KMS-11 (cell line): ENCODE results near the gene ITPR2.

Experiments
- H2AFZ ChIP-seq: fragments of 200-600 bp; sonication (generic); 2 replicates; pipeline ENCODE4 v1.6.1; 2016; ENCODE audit warnings: antibody characterized with exemption, mixed run types, low read depth
- H3K27ac ChIP-seq: fragments of 200-600 bp; sonication (generic); 2 replicates; pipeline ENCODE4 v1.6.1; 2016; ENCODE audit warnings: mild to moderate bottlenecking, mixed run types
- H3K27me3 ChIP-seq: fragments of 200-600 bp; sonication (generic); 2 replicates; pipeline ENCODE4 v1.6.1; 2017; ENCODE audit warnings: mild to moderate bottlenecking, low read depth, mixed run types, moderate library complexity; ENCODE audit not compliant: insufficient read depth
- H3K36me3 ChIP-seq: fragments of 200-600 bp; sonication (generic); 2 replicates; pipeline ENCODE4 v1.6.1; 2017; ENCODE audit warnings: mild to moderate bottlenecking, mixed run types; ENCODE audit not compliant: insufficient read depth
- H3K4me1 ChIP-seq: fragments of 200-600 bp; sonication (generic); 2 replicates; pipeline ENCODE4 v1.6.1; 2016; ENCODE audit warnings: mild to moderate bottlenecking, low read depth, mixed run types; ENCODE audit not compliant: poor library complexity, severe bottlenecking
- H3K4me2 ChIP-seq: fragments of 200-600 bp; sonication (generic); 2 replicates; pipeline ENCODE4 v1.7.0; 2016; ENCODE audit warnings: mild to moderate bottlenecking, mixed run types
- H3K4me3 ChIP-seq: fragments of 200-600 bp; sonication (generic); IDR thresholded peaks from 2 replicates; pipeline ENCODE4 v1.6.1; 2017; ENCODE audit warnings: low read depth, low read length, mixed read lengths; ENCODE audit not compliant: insufficient read depth
- H3K79me2 ChIP-seq: fragments of 200-600 bp; sonication (generic); 2 replicates; pipeline ENCODE4 v1.6.1; 2016; ENCODE audit warnings: low read depth, mixed run types; ENCODE audit not compliant: insufficient read depth
- H3K9ac ChIP-seq: fragments of 200-600 bp; sonication (generic); 2 replicates; pipeline ENCODE4 v1.6.1; 2016; ENCODE audit warnings: mild to moderate bottlenecking, mixed run types
- H4K20me1 ChIP-seq: fragments of 200-600 bp; sonication (generic); 2 replicates; pipeline ENCODE4 v1.6.1; 2016; ENCODE audit warnings: mild to moderate bottlenecking, mixed run types; ENCODE audit not compliant: insufficient read depth
- TF ChIP-seq, protein P1 (sequence below): fragments of 200-600 bp; sonication (generic); conservative IDR thresholded peaks from 2 replicates; pipeline ENCODE4 v1.6.1; 2017; ENCODE audit warnings: low read depth, mild to moderate bottlenecking, antibody characterized with exemption, low read length, moderate library complexity, mixed read lengths

ITPR2 gene

DNA sequence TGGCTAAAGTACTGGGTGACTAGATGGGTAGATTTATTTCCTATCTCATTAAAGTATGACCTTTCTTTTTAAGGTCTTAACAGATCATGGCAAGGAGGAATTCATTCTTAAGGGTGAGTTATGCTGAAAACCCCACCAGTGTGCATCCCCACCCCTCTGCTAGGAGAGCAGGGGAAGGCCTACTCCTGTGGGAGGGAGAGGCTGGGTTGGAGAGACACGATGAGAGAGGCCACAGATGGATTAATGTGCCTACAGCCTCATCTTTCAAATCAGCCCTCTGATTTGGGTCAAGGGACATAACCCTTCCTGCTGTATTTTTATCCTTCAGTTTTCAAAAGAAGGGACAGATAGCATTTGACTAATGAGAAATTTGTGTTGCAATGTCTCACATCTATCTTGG lies 452.1 kb downstream of the ITPR2 start:
- Histone ChIP-seq H3K4me3 (no peak overlapping the region), H3K9ac (no peak overlapping the region), H2AFZ (no peak overlapping the region), H3K27me3 (no peaks in the 10 kb centered on the region), H4K20me1 (no peaks in the 10 kb centered on the region), H3K36me3 (no peaks in the 10 kb centered on the region), H3K79me2 (no peaks in the 10 kb centered on the region), H3K4me2 (no peak overlapping the region), H3K27ac (no peak overlapping the region), H3K4me1 (no peaks in the 10 kb centered on the region)
- TF ChIP-seq, protein P1, sequence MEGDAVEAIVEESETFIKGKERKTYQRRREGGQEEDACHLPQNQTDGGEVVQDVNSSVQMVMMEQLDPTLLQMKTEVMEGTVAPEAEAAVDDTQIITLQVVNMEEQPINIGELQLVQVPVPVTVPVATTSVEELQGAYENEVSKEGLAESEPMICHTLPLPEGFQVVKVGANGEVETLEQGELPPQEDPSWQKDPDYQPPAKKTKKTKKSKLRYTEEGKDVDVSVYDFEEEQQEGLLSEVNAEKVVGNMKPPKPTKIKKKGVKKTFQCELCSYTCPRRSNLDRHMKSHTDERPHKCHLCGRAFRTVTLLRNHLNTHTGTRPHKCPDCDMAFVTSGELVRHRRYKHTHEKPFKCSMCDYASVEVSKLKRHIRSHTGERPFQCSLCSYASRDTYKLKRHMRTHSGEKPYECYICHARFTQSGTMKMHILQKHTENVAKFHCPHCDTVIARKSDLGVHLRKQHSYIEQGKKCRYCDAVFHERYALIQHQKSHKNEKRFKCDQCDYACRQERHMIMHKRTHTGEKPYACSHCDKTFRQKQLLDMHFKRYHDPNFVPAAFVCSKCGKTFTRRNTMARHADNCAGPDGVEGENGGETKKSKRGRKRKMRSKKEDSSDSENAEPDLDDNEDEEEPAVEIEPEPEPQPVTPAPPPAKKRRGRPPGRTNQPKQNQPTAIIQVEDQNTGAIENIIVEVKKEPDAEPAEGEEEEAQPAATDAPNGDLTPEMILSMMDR, result no peak

- Histone ChIP-seq H4K20me1 (no peaks in the 10 kb centered on the region), H3K79me2 (no peaks in the 10 kb centered on the region), H3K4me2 (no peak overlapping the region), H3K4me3 (no peak overlapping the region), H3K9ac (no peak overlapping the region), H3K27ac (no peak overlapping the region), H3K27me3 (no peaks in the 10 kb centered on the region), H3K36me3 (no peaks in the 10 kb centered on the region), H3K4me1 (no peaks in the 10 kb centered on the region), H2AFZ (no peak overlapping the region)
- TF ChIP-seq, protein P1, result no peak
These were observed 453.1 kb downstream of the ITPR2 start for GRCh38 chr12:26379777-26380467.

GRCh38 chr12:26378711-26379110 lies 454.3 kb downstream of the ITPR2 start:
- Histone ChIP-seq H2AFZ (no peak overlapping the region), H3K9ac (no peak overlapping the region), H3K4me3 (no peak overlapping the region), H3K4me2 (no peak overlapping the region), H3K4me1 (no peaks in the 10 kb centered on the region), H3K79me2 (no peaks in the 10 kb centered on the region), H4K20me1 (no peaks in the 10 kb centered on the region), H3K36me3 (no peaks in the 10 kb centered on the region), H3K27me3 (no peaks in the 10 kb centered on the region), H3K27ac (no peak overlapping the region)
- TF ChIP-seq, protein P1, result no peak

GRCh38 chr12:26374934-26375680 lies 457.9 kb downstream of the ITPR2 start:
- Histone ChIP-seq H2AFZ (no peak overlapping the region), H3K4me1 (no peaks in the 10 kb centered on the region), H3K27ac (no peak overlapping the region), H3K36me3 (no peaks in the 10 kb centered on the region), H3K9ac (no peak overlapping the region), H3K79me2 (no peaks in the 10 kb centered on the region), H3K4me3 (no peak overlapping the region), H3K27me3 (no peaks in the 10 kb centered on the region), H4K20me1 (no peaks in the 10 kb centered on the region), H3K4me2 (no peak overlapping the region)
- TF ChIP-seq, protein P1, result no peak
